HEK293T (cell line): ENCODE results near the gene RPRD1B.

Experiments
- CTCF ChIA-PET: fragments of 350-600 bp; formaldehyde crosslinking; extraction: SDS; loops from one replicate; lab custom pipeline; 2021; ENCODE audit warnings: antibody characterized with exemption, inconsistent platforms; lab: Yijun Ruan, JAX
- POLR2A ChIA-PET: fragments of 350-600 bp; formaldehyde crosslinking; extraction: SDS; loops from one replicate; lab custom pipeline; 2020; ENCODE audit warnings: antibody characterized with exemption, inconsistent platforms; lab: Yijun Ruan, JAX
- DNase-seq: peaks from one replicate; pipeline ENCODE4 v3.0.0; 2012; ENCODE audit warnings: mixed read lengths; ENCODE audit errors: extremely low spot score
- ARNT ChIP-seq: fragments of 450-650 bp; IDR thresholded peaks from 2 replicates; pipeline ENCODE4 v1.6.1; 2017; ENCODE audit warnings: mild to moderate bottlenecking
- BHLHE40 ChIP-seq: fragments of 450-650 bp; IDR thresholded peaks from 2 replicates; pipeline ENCODE4 v1.6.1; 2016; ENCODE audit warnings: mild to moderate bottlenecking, moderate library complexity, borderline replicate concordance
- CTBP1 ChIP-seq: fragments of 450-650 bp; IDR thresholded peaks from 2 replicates; pipeline ENCODE4 v1.6.1; 2016; ENCODE audit warnings: borderline replicate concordance
- ELF4 ChIP-seq: fragments of 450-650 bp; IDR thresholded peaks from 2 replicates; pipeline ENCODE4 v1.6.1; 2017; ENCODE audit warnings: antibody characterized with exemption
- FOXA1 ChIP-seq: fragments of 450-650 bp; IDR thresholded peaks from 2 replicates; pipeline ENCODE4 v1.6.1; 2016; ENCODE audit warnings: mild to moderate bottlenecking
- FOXK2 ChIP-seq: fragments of 450-650 bp; IDR thresholded peaks from 2 replicates; pipeline ENCODE4 v1.6.1; 2016; ENCODE audit warnings: mild to moderate bottlenecking
- FOXM1 ChIP-seq: fragments of 450-650 bp; IDR thresholded peaks from 2 replicates; pipeline ENCODE4 v1.6.1; 2017; ENCODE audit warnings: mild to moderate bottlenecking, borderline replicate concordance
- HDGF ChIP-seq: fragments of 450-650 bp; IDR thresholded peaks from 2 replicates; pipeline ENCODE4 v1.6.1; 2017; ENCODE audit warnings: antibody characterized with exemption, borderline replicate concordance
- L3MBTL2 ChIP-seq: fragments of 450-650 bp; conservative IDR thresholded peaks from 2 replicates; pipeline ENCODE4 v1.6.1; 2016; ENCODE audit warnings: mild to moderate bottlenecking
- LEF1 ChIP-seq: fragments of 450-650 bp; IDR thresholded peaks from 2 replicates; pipeline ENCODE4 v1.6.1; 2017; ENCODE audit warnings: mild to moderate bottlenecking, borderline replicate concordance
- NFRKB ChIP-seq: fragments of 450-650 bp; IDR thresholded peaks from 2 replicates; pipeline ENCODE4 v1.6.1; 2016; ENCODE audit warnings: mild to moderate bottlenecking, moderate library complexity
- PKNOX1 ChIP-seq: fragments of 450-650 bp; IDR thresholded peaks from 2 replicates; pipeline ENCODE4 v1.6.1; 2016
- SP1 ChIP-seq: fragments of 450-650 bp; IDR thresholded peaks from 2 replicates; pipeline ENCODE4 v1.6.1; 2017
- SUZ12 ChIP-seq: fragments of 450-650 bp; IDR thresholded peaks from 2 replicates; pipeline ENCODE4 v1.6.1; 2016; ENCODE audit warnings: mild to moderate bottlenecking
- TARDBP ChIP-seq: fragments of 450-650 bp; IDR thresholded peaks from 2 replicates; pipeline ENCODE4 v1.6.1; 2016
- ZNF384 ChIP-seq: fragments of 450-650 bp; IDR thresholded peaks from 2 replicates; pipeline ENCODE4 v1.6.1; 2016

The RPRD1B gene

GRCh38 chr20:38128691-38129090 is 95.1 kb downstream of the RPRD1B start:
- DNase-seq = no peak
- CTCF ChIA-PET = no interaction called here
- no peak for TF ChIP-seq TARDBP
- TF ChIP-seq FOXK2 = no peak
- no peak for TF ChIP-seq FOXM1
- no peak for TF ChIP-seq ZNF384
- no peak for TF ChIP-seq ARNT
- TF ChIP-seq SP1 = no peak
- TF ChIP-seq LEF1 = no peak
- TF ChIP-seq BHLHE40 = no peak
- no peak for TF ChIP-seq L3MBTL2
- TF ChIP-seq NFRKB = no peak
- no peak for TF ChIP-seq FOXA1
- TF ChIP-seq HDGF = no peak
- TF ChIP-seq PKNOX1 = no peak
- POLR2A ChIA-PET = no interaction called here

GRCh38 chr20:38129248-38129865 is 95.8 kb downstream of the RPRD1B start:
- TF ChIP-seq FOXA1 = no peak
- TF ChIP-seq L3MBTL2 = no peak
- TF ChIP-seq FOXM1 = no peak
- no peak for TF ChIP-seq ARNT
- TF ChIP-seq ZNF384 = no peak
- no peak for TF ChIP-seq NFRKB
- no peak for TF ChIP-seq BHLHE40
- TF ChIP-seq SUZ12 = no peak
- TF ChIP-seq PKNOX1 = no peak
- no peak for TF ChIP-seq TARDBP
- no peak for TF ChIP-seq FOXK2
- no peak for TF ChIP-seq ELF4
- TF ChIP-seq CTBP1 = no peak
- no peak for TF ChIP-seq SP1
- CTCF ChIA-PET = no interaction called here
- POLR2A ChIA-PET = no interaction called here
- no peak for DNase-seq

GRCh38 chr20:38129893-38130609 is 96.5 kb downstream of the RPRD1B start:
- DNase-seq = no peak
- ChIA-PET POLR2A (no interaction called here), CTCF (no interaction called here)
- no peak for TF ChIP-seq BHLHE40
- TF ChIP-seq CTBP1 = no peak
- no peak for TF ChIP-seq SUZ12
- no peak for TF ChIP-seq FOXM1
- no peak for TF ChIP-seq ARNT
- TF ChIP-seq NFRKB = no peak
- TF ChIP-seq L3MBTL2 = no peak
- TF ChIP-seq PKNOX1 = no peak
- no peak for TF ChIP-seq ZNF384
- no peak for TF ChIP-seq FOXA1
- no peak for TF ChIP-seq HDGF
- no peak for TF ChIP-seq ELF4
- no peak for TF ChIP-seq SP1
- TF ChIP-seq LEF1 = no peak
- TF ChIP-seq TARDBP = no peak
- no peak for TF ChIP-seq FOXK2

GRCh38 chr20:38130687-38131587 is 97.4 kb downstream of the RPRD1B start:
- POLR2A ChIA-PET = no interaction called here

More at GRCh38 chr20:38130687-38131587, 97.4 kb downstream of the RPRD1B start:
- TF ChIP-seq NFRKB (no peak), BHLHE40 (no peak), SP1 (no peak), CTBP1 (no peak), PKNOX1 (no peak), FOXK2 (no peak), ZNF384 (no peak), ARNT (no peak), SUZ12 (no peak), L3MBTL2 (no peak), LEF1 (no peak), FOXM1 (no peak), ELF4 (no peak), TARDBP (no peak), FOXA1 (no peak), HDGF (no peak)
- no peak for DNase-seq
- CTCF ChIA-PET = no interaction called here
